NCI-H2107 treated with DMSO at 0.1 percent for 48 hours (cell line): ENCODE measurements around the gene TEX53.

Source experiments
- DNase-seq: peaks from one replicate; lab custom pipeline; 2025; ENCODE audit not compliant: unreplicated experiment; lab: John Stamatoyannopoulos, UW

Gene TEX53

DNA sequence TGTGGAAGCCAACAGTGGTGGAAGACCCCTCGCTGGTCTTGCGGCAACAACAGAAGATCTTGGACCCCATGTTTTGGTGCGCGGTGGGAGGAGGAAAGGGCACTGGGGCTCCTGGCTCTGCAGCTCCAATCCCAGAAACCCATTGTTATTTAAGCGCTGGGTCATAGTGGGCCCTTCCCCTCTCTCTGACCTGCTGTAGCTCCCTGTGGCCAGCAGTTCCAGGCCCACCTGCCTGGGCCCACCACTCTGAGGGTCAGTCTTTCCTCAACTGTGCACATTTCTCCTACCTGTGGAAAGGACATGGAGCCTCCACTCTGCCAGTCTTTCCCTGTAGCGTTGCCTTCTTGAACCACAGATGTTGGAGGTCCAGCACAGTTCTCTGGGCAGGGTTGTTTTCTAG, at the start of gene TEX53:
TSS of gene TEX53 (minus strand) at position 101 of the 400 bp plus-strand sequence. CDS start at position 70, 31 bp downstream.
- DNase-seq: no peak

DNA sequence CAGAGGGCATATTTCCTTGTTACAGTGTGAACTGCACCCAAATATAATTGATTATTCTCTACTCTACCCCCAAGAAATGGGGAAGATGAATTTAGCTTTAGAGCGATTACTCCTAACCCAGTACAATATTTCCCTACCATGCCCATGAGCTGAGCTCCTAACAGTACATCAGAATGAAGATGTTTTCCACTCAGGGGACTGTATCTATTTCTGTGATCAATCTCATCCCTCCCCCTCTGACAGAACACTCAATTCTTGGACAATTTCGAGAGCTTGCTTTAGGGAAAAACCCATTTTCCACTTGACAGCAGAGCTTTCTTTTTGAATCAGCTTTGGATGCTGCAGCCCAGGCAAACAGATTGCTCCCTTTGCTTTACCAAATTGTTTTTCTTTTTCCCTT, 49.1 kb upstream of the TEX53 start:
- DNase-seq: no peak

DNA sequence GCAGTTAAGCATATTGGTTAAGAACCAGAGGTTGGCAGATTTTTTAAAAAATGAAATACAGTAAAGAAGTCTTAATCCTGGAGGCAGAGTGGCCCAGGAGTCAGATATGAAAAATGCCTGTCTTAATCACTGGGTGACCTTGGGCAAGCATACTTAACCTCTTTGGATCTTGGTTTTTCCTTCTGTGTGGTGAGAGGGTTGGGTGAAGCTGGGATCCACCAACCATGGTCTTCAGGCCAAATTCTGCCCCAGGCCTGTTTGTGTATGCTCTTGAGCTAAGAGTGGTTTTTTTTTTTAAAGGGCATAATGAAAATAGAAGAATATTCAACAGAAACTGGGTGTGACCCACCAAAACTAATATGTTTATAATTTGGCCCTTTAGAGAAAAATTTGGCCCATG, 44.4 kb upstream of the TEX53 start:
- no peak for DNase-seq

DNA sequence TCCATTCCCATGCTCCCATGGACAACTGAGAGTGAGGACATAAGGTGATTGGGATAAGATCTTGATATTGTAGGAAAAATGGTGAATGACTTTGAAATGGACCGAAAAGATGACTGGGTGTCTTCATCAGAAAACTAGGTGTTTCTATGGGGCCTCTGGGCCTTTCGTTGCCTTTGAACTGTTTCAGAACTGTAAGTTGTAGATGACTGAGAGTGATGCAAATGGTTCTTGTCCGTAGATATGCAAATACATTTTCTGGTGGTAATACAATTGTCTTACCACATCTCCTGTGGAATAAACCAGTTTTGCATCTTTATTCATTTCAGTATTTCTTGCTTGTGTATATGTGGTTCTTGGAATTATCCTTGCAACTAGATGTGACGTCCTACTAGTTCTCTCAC, 40.3 kb upstream of the TEX53 start:
- no peak for DNase-seq

DNA sequence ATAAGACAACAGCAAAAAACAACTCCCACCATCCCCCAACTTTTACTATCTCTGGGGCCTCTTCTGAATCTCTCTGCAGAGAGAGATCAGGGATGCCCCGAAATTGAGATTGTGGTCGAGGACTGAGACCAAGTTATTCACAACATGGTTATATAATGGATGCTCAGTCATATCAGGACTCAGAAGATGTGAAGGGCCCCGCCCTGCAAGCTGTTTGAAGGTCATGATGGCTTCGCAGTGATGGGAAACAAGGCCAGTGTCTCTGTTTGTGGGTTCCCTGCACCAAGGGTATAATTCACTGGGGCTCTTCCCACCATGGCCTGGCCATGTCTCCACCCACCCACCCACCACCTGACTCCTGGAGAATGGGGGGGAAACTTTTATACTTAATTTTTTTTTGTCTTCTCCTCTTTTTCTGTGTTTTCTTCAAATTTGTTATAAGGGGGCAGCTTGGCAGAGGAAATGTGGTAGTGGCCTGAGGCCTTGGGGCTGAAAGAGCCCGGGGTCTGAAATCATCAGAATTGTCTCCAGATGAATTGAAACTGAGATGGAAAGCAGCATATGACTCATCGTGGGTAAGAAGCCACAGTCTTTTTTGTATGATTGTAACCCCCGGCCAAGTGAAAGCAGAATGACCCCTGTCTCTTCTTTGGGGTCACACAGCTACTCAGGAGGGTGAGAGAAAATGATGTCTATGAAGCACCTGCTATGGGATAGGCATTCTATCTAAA, 39.4 kb upstream of the TEX53 start:
- no peak for DNase-seq

DNA sequence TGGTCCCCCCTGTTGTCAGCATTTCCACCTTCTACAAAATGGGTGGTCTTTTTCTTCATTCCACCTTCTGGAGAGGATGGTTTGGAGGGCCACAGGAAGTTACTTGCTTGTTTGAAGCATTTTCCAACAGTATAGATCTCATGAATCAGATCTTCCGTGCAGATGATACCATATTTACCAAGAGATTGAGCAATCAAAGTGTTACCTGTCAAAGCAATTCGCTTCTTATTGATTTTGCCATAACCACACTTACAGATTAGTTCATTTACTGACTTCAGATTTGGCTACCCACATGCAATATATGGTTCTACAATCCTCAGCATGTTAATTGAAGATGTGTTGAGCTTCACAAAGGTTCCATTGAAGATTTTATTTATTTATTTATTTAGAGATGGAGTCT, 38.3 kb upstream of the TEX53 start:
- DNase-seq: no peak

DNA sequence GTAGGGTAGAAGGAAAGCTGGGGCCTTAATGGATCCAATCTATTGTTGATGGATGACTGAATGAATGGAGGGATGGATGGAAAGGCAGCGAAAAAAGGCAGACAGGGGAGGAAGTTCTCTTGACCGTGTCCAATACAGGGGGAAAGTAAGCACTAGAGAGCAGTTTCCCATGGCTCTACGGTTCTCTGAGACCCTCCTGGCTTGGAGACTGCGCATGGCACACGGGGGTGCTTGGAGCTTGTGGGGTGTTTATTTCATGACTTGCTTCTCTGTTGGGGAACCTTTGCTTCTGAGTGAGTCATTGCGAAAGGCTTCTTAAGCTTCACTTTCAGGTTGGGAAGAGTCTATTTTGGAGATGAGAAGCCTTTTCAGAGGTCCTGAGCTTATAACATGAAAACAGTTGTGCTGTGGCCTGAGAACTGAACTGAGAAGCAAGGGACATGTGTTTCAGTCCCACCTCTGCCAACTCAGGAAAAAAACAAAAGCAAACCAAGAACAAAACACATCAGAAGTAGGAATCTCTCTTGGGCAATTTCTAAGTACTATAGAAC, 37.2 kb upstream of the TEX53 start:
- DNase-seq: no peak

DNA sequence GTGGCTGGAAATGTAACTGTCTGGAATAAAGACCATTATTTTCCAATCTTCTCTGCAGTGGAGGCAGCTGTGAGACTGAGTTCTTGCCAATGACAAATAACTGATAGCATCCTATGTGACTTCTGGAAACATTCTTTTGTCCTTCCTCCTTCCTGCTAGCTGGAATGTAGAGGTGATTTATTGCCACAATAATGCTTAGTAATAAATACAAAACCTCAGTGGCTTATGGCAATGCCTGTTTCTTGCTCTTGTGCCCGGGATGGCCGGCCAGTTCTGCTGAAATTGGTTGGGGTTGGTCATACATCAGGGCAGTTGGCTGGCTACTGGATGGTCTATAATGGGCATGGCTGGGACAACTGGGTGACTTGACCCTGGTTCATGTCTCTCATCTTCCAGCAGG, 36.5 kb upstream of the TEX53 start:
- no peak for DNase-seq

DNA sequence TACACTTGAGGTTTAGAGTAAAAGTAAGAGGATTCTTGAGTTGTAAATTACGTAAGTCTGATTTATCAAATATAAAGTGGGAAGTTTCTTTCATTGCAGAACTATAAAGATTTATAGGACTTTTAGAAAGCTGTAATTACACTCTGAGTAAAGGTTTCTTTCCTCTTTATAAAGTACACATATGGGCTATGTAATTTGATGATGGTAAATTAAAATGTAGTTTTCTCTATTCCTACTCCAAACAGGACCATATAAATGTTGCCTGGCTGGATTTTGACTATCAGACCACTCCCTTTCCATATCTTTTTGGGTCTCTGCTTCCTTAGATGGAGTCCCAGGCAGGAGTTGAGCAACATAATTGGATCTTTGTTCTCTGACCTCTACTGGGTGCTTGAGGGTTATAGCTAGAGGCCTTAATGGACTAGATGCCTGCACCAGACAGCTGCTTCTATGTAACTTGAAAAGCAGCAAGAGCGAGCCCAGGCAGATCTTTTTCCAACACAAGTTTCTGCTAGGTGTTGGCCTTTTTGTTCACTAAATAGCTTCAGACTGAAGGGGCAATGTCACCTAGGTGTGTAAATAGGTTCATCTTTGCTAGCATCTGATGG, 35.7 kb upstream of the TEX53 start:
- DNase-seq: peak; percentile 40

DNA sequence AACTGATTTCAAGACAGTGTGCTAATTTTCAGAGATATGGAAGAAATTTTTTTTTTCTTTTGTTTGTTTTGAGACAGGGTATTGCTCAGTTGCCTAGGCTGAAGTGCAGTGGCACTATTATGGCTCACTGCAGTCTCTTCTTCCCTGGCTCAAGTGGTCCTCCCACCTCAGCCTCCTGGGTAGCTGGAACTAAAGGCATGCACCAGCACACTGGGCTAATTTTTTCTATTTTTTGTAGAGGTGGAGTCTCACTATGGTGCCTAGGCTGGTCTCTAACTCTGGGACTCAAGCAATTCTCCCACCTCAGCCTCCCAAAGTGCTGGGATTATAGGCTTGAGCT, 34.3 kb upstream of the TEX53 start:
- no peak for DNase-seq

DNA sequence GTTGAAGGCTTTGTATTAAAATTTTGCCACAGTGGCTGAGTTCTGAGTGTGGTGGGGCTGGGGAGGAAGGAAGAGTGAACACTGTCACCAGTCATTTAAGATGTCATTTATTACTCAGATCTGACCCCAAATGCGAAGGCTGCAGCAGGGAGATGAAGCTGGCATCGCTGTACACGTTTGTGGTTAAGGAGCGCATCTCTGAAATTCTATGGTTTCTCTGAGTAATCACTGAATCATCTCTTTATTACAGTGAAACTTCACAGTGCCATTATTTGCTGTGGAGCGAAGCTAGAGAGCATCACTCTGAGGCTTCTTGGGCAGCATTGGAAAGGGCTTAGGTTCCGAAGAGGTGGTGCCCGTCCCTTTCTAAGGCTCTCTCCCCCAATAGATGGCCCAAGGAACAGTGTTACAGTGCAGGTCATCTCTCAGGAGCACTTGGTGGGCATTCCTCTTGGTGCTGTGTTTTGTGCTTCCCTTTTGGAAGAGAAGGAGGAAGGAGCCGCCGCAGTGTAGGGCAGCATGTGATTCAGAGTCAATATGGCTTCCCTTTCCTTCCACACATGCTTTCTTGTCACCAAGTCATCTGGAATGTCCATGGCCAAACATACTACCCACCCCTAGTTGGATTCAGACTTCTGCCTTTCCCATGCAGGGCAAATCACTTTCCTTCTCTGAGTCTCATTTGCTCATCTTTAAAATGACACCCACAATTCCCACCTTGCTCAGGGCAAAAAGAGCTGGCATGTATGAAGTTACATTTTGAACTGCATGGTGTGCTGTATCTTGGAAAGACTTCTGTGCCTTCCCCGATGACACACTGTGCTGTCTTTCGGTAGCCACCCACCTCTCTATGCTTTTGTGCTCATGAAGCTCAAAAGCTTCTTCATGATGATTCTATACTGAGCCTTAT, 33.7 kb upstream of the TEX53 start:
- no peak for DNase-seq

DNA sequence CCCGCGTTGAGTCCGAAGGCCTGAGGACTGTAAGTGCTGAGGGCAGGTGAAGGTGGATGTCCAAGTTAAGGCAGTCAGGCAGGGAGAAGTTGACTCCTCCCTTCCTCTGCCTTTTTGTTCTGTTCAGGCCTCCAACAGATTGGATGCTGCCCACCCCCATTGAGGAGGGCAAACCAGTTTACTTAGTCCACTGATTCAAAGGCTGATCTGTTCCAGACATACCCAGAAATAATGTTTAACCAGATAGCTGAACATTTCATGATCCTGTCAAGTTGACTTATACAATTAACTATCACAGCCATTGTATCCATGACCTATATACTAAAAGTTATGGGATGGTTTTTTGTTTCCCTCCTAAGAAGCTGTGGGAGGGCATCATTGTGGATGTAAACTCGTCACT, 32.7 kb upstream of the TEX53 start:
- no peak for DNase-seq

DNA sequence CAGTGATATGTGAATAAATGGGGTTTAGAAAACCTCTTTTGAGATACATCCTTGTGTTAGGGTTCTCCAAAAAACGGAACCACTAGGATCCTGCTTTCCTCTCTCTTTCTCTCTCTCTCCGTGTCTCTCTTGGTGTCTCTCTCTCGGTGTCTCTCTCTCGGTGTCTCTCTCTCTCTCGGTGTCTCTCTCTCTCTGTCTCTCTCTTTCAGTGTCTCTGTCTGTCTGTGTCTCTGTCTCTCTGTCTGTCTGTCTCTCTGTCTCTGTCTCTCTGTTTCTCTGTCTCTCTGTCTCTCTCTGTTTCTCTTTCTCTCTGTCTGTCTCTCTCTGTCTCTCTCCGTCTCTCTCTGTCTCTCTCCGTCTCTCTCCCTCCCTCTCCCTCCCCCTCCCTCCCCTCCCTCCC, 32.2 kb upstream of the TEX53 start:
- DNase-seq: no peak

DNA sequence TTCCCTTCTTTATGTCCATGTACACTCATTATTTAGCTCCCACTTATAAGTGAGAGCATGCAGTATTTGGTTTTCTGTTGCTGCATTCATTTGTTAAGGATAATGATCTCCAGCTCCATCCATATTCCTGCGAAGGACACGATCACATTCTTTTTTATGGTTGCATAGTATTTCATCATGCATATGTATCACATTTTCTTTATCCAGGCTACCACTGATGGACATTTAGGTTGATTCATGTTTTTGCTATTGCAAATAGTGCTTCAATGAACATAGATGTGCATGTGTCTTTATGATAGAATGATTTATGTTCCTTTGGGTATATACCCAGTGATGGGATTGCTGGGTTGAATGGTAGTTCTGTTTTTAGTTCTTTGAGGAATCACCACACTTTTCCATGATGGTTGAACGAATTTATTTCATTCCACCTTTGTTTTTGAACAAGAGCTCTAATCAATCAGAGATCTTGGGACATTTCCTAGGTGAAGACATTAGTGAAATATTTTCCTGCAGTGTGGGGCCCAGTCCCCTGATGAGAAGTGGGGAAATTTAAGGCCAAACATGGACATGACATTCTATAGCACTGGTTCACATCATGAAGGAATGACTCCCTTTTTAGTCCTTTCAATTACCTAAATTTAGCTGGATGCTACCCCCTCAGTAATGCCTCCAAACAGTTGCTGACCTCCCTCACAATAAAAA, 31.5 kb upstream of the TEX53 start:
- no peak for DNase-seq

DNA sequence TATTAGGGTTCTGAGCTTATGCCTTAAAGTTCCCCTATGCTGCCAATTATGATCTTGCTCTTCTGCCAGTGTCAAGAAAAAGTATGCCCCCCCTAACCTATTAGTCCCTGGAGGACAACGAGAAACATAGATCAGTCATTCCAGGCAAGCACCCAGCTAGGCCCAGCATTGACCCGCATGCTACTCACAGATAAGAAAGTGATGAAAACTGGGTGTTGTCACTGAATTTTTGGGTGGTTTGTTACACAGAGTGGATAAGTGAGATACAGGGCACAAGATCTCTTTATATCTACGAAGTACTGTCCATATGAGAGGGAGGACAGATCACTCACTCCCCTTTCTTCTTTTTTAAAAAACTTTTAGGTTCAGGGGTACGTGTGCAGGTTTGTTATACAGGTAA, 30.8 kb upstream of the TEX53 start:
- no peak for DNase-seq

DNA sequence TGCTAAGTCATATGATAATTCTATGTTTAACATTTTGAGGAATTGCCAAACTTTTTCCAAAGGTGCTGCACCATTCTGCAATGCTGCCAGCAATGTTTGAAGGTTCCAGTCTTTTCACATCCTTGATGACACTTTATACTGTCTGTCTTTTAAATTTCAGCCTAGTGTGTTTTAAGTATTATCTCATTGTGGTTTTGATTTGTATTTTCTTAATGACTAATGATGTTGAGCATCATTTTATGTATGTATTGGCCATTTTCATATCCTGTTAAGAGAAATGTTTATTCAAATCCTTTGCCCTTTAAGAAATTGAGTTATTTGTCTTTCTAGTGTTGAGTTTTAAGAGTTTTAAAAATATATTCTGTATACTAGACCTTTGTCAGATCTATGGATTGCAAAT, 29.4 kb upstream of the TEX53 start:
- no peak for DNase-seq

DNA sequence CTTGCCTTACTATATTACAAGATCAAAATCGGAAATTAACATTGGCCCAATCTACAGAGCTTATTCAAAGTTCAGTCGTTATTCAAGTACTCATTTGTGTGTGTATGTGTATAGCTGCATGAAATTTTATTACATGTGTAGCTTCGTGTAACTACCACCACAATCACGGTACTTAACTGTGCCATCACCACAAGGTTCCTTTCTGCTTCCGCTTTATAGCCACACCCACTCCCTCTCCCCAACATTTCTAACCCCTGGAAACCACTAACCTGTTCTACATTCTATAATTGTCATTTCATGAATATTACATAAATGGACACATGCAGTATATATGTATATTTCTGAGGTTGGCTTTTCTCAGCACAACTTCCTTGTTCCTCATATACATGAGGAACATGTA, 28.3 kb upstream of the TEX53 start:
- DNase-seq: no peak

DNA sequence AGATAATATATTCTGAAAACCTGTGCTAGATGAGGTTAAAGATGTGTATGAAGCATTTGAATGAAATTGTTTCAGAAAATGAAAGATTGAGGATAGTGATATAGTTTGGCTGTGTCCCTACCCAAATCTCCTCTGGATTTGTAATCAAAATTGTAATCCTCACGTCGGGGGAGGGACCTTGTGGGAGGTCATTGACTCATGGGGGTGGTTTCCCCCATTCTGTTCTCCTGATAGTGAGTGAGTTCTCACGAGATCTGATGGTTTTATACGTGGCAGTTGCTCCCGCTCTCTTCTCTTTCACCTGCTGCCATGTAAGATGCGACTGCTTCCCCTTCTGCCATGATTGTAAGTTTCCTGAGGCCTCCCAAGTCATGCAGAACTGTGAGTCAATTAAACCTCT, 26.4 kb upstream of the TEX53 start:
- no peak for DNase-seq

DNA sequence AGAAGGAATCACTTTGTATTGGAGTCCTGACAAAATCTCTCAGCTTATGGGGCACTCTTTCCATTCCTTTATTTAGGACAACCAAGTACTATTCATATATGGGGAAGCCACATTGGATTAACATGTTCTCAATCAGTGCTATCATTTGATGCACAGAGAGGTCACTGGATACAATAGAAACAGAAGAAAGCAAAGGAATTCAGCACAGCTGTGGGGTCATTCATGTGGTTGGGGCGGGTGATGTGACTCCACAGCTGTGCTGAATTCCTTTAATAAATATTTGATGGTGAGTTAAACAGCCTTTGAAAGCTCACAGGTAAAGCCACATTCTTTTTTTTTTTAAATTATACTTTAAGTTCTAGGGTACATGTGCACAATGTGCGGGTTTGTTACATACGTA, 25.2 kb upstream of the TEX53 start:
- no peak for DNase-seq

DNA sequence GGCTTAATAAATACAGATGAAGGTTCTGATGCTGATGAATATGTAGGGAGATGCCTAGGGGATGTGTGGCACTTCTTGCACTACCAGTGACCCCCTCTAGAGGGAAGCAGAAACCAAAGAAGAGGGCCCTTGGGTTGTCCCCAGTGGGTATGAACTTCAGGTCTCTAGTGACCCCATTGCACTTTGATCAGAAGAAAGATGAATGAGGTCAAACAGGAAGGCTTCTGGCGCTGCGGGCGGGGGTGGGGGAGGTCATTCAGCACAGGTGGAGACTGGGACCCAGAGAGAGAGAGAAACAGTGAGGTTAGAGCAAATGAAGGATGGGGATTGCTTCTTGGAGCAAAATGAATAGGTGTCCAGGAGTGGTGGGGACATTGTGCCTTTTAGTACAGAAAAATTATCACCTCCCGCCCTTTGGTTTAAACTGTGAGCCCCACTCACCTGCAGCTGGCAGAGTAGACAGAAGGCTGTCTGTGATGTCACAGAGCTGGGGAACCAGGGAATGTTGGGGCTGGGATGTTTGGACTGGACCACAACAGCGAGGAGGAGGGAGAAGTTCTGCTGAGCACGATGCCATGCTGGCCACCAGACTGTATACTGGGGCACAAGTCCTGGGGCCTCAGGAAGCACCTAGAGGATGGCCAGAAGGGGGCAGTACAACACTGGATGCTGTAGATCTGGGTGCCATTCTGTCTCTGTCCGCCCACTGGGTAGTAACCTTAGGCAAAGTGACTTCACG, 24.2 kb upstream of the TEX53 start, which contains the start of gene TEX48:
TSS of gene TEX48 (minus strand) at position 599 of the 739 bp plus-strand sequence. CDS start 10,469 bp downstream, outside the sequence.
- DNase-seq: peak; percentile 50
